A549 (cell line): ENCODE measurements around the gene FGFR2. TPM values are rescaled to one million over a fixed set of nuclear protein-coding genes. Genes with fewer than 3 reads are reported as not detected.

Source experiments
- ATAC-seq, 2 experiments: fragments of 200-7000 bp in 1 of 2; fragments of >200 bp in 1 of 2; cut with Nextera tagmentation in 1 of 2; cut with Tn5 transposase in 1 of 2; 3 replicates each; pipeline versions ENCODE4 v1.8.0 to v1.9.1; 2018 to 2020; ENCODE audit warnings: mild to moderate bottlenecking in 1 of 2, moderate library complexity in 1 of 2
- CTCF ChIA-PET: fragments of 300-600 bp; sonication (Branson Sonifier 250); formaldehyde crosslinking; extraction: SDS; loops from one replicate; lab custom pipeline; 2021; ENCODE audit warnings: antibody characterized with exemption, inconsistent platforms; lab: Yijun Ruan, JAX
- POLR2A ChIA-PET: fragments of 350-600 bp; formaldehyde crosslinking; extraction: SDS; loops from one replicate; lab custom pipeline; 2021; ENCODE audit warnings: antibody characterized with exemption, inconsistent platforms; lab: Yijun Ruan, JAX
- DNase-seq, 2 experiments: peaks; one replicate each; pipeline versions ENCODE4 v3.0.0 to v3.0.0-alpha.2; 2011 to 2016; ENCODE audit warnings: low read depth in 1 of 2, low spot score in 1 of 2
- FAIRE-seq: peaks from 2 replicates; lab custom pipeline; 2011; peaks lifted over from hg19 to GRCh38; lab: Jason Lieb, UNC
- H3K27ac ChIP-seq, 2 experiments: fragments of >200 bp; sonication (Bioruptor Twin); formaldehyde crosslinking; 3 replicates each; pipeline ENCODE4 v1.5.1; 2016 to 2017
- H3K4me1 ChIP-seq: fragments of >200 bp; sonication (Bioruptor Twin); formaldehyde crosslinking; 3 replicates; pipeline ENCODE4 v1.6.1; 2016
- H3K4me2 ChIP-seq: fragments of >200 bp; sonication (Bioruptor Twin); formaldehyde crosslinking; 3 replicates; pipeline ENCODE4 v1.6.1; 2016
- H3K4me3 ChIP-seq: fragments of >200 bp; sonication (Bioruptor Twin); formaldehyde crosslinking; 3 replicates; pipeline ENCODE4 v1.5.1; 2016
- H3K9me3 ChIP-seq: fragments of >200 bp; sonication (Bioruptor Twin); formaldehyde crosslinking; 3 replicates; pipeline ENCODE4 v1.6.1; 2016
- BHLHE40 ChIP-seq: IDR thresholded peaks from 2 replicates; pipeline ENCODE4 v1.6.1; 2012; ENCODE audit warnings: low read depth, low read length, inconsistent platforms
- CBX2 ChIP-seq: fragments of 200-600 bp; sonication (generic); IDR thresholded peaks from 2 replicates; pipeline ENCODE4 v1.6.1; 2016; ENCODE audit warnings: low read depth, mild to moderate bottlenecking, borderline replicate concordance
- CBX8 ChIP-seq: fragments of 200-600 bp; sonication (generic); IDR thresholded peaks from 2 replicates; pipeline ENCODE4 v1.6.1; 2016
- EHF ChIP-seq: fragments of 250-450 bp; sonication (Bioruptor Pico); IDR thresholded peaks from 2 replicates; pipeline ENCODE4 v1.5.0; 2020; ENCODE audit warnings: mild to moderate bottlenecking
- EHMT2 ChIP-seq: fragments of 200-600 bp; sonication (generic); IDR thresholded peaks from 2 replicates; pipeline ENCODE4 v1.6.1; 2016; ENCODE audit warnings: antibody characterized with exemption, low read depth, mild to moderate bottlenecking, moderate library complexity
- ESRRA ChIP-seq: fragments of 150-350 bp; IDR thresholded peaks from 2 replicates; pipeline ENCODE4 v1.6.1; 2014; ENCODE audit warnings: mild to moderate bottlenecking, low read length, borderline replicate concordance
- FOSL2 ChIP-seq, 2 experiments: fragments of 450-650 bp in 1 of 2; fragments of >200 bp in 1 of 2; sonication (Bioruptor Twin) in 1 of 2; formaldehyde crosslinking; IDR thresholded peaks; 2 replicates each; pipeline versions ENCODE4 v1.5.0 to v1.6.1; 2016 to 2020; ENCODE audit warnings: mild to moderate bottlenecking in 1 of 2, moderate library complexity in 1 of 2
- FOXS1 ChIP-seq: fragments of 250-450 bp; sonication (Bioruptor Pico); IDR thresholded peaks from 2 replicates; pipeline ENCODE4 v1.5.0; 2020; ENCODE audit warnings: mild to moderate bottlenecking, moderate library complexity
- HEYL ChIP-seq: fragments of 250-450 bp; sonication (Bioruptor Pico); IDR thresholded peaks from 2 replicates; pipeline ENCODE4 v1.8.0; 2021; ENCODE audit warnings: mild to moderate bottlenecking, moderate library complexity
- HOXA7 ChIP-seq: fragments of 250-450 bp; sonication (Bioruptor Pico); IDR thresholded peaks from 2 replicates; pipeline ENCODE4 v1.5.0; 2020; ENCODE audit warnings: mild to moderate bottlenecking, moderate library complexity
- HOXB13 ChIP-seq: fragments of 250-450 bp; sonication (Bioruptor Pico); IDR thresholded peaks from 2 replicates; pipeline ENCODE4 v1.5.0; 2020; ENCODE audit warnings: low read depth, mild to moderate bottlenecking, moderate library complexity
- KDM1A ChIP-seq: fragments of 200-600 bp; sonication (generic); IDR thresholded peaks from 2 replicates; pipeline ENCODE4 v1.6.1; 2016; ENCODE audit warnings: low read depth, mild to moderate bottlenecking
- MAFK ChIP-seq: fragments of 450-650 bp; IDR thresholded peaks from 2 replicates; pipeline ENCODE4 v1.6.1; 2014; ENCODE audit not compliant: partially characterized antibody
- NFE2L2 ChIP-seq: fragments of 150-350 bp; conservative IDR thresholded peaks from 2 replicates; pipeline ENCODE4 v1.6.1; 2014; ENCODE audit warnings: low read length
- NR3C1 ChIP-seq: fragments of >200 bp; sonication (Bioruptor Twin); formaldehyde crosslinking; IDR thresholded peaks from 3 replicates; pipeline ENCODE4 v1.6.1; 2017
- RCOR1 ChIP-seq: fragments of 150-350 bp; IDR thresholded peaks from 2 replicates; pipeline ENCODE4 v1.6.1; 2014; ENCODE audit warnings: antibody characterized with exemption, low read length, low read depth
- RFX5 ChIP-seq: fragments of 450-650 bp; IDR thresholded peaks from 2 replicates; pipeline ENCODE4 v1.7.1; 2014; ENCODE audit warnings: antibody characterized with exemption, mild to moderate bottlenecking, moderate library complexity
- SMC3 ChIP-seq: fragments of >200 bp; sonication (Bioruptor Twin); formaldehyde crosslinking; IDR thresholded peaks from 3 replicates; pipeline ENCODE4 v1.6.1; 2018; ENCODE audit warnings: inconsistent platforms
- TFCP2L1 ChIP-seq: fragments of 250-450 bp; sonication (Bioruptor Pico); IDR thresholded peaks from 2 replicates; pipeline ENCODE4 v1.5.0; 2021; ENCODE audit warnings: mild to moderate bottlenecking
- TP53 ChIP-seq: fragments of 250-450 bp; sonication (Bioruptor Pico); IDR thresholded peaks from 2 replicates; pipeline ENCODE4 v1.5.0; 2021; ENCODE audit warnings: mild to moderate bottlenecking, moderate library complexity
- ZC3H11A ChIP-seq: fragments of 450-650 bp; IDR thresholded peaks from 2 replicates; pipeline ENCODE4 v1.6.1; 2014; ENCODE audit warnings: antibody characterized with exemption, mild to moderate bottlenecking
- ZNF302 ChIP-seq: fragments of 250-450 bp; sonication (Bioruptor Pico); IDR thresholded peaks from 2 replicates; pipeline ENCODE4 v1.9.0; 2021; ENCODE audit warnings: inconsistent platforms, mild to moderate bottlenecking, moderate library complexity
- ZSCAN20 ChIP-seq: fragments of 250-450 bp; sonication (Bioruptor Pico); IDR thresholded peaks from 2 replicates; pipeline ENCODE4 v1.8.0; 2022; ENCODE audit warnings: mild to moderate bottlenecking, moderate library complexity
- WGBS: methylation state at CpG from one replicate; pipeline ENCODE4 v1.1.6; 2017; ENCODE audit errors: missing lambda C conversion rate; 5-methylcytosine and 5-hydroxymethylcytosine counted together
- polyA plus RNA-seq, 4 experiments: library from polyadenylated mRNA; depleted of rRNA in 3 of 4; stranded (reverse); fragments of >200 nt; fragmentation: RNase III in 1 of 4; extraction: RNeasy Plus Mini Kit Qiagen cat#74134 plus additional on column Dnase treatment in 1 of 4; gene quantifications; 2 replicates in 3 of 4; 3 replicates in 1 of 4; pipeline ENCODE4 v1.2.3, GENCODE V29; 2011 to 2017
- TF ChIP-seq, protein P1 (sequence below): fragments of 250-450 bp; sonication (Bioruptor Pico); IDR thresholded peaks from 2 replicates; pipeline ENCODE4 v1.5.0; 2021; ENCODE audit warnings: mild to moderate bottlenecking, moderate library complexity, borderline replicate concordance
- TF ChIP-seq, protein P2 (sequence below): fragments of 200-600 bp; sonication (generic); IDR thresholded peaks from 2 replicates; pipeline ENCODE4 v1.6.1; 2016; ENCODE audit warnings: antibody characterized with exemption, mild to moderate bottlenecking, moderate library complexity
- TF ChIP-seq, protein P3 (sequence below): fragments of >200 bp; sonication (Bioruptor Twin); formaldehyde crosslinking; IDR thresholded peaks from 2 replicates; pipeline ENCODE4 v1.6.1; 2016
- TF ChIP-seq, protein P4 (sequence below): fragments of 150-350 bp; IDR thresholded peaks from 2 replicates; pipeline ENCODE4 v1.6.1; 2014; ENCODE audit warnings: low read depth, mild to moderate bottlenecking, low read length

Gene FGFR2
- polyA plus RNA-seq, 2 of the 4 experiments (the other 2 are of a cell fraction) = 0.16 to 0.22 TPM

DNA sequence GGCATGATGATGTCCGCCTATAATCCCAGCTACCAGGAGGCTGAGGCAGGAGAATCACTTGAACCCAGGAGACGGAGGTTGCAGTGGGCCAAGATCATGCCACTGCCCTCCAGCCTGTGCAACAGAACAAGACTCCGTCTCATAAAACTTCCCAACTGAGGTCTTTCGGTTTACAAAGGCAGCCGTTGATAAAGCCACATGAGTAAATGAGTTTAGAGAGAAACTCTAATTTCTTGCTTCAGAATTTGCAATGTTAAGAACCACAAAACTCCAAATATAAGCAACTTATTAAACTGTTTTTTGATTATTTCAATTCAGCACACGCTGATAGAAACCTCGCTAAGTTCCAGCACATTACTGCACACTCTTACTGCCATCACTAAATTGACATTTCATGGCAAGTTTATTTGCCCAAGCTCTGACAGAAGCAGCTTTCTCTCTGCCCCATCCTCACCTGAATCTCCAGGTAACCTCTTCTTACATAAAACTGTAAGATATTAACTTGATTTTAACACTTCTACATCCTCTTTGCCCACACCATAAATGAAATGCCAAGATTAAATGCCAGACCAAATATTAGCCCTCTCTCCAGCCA is 67.7 kb downstream of the FGFR2 start:
- DNase-seq (no peak), FAIRE-seq (no peak), ATAC-seq (no peak)
- ChIA-PET POLR2A (no interaction called here), CTCF (interaction anchor here (1.0 kb wide), 1 partner anchor 11 kb away, joined by 3 read pairs; no protein-coding TSS in a partner anchor)
- H3K4me1 ChIP-seq = no peaks in the 10 kb centered on the region
- H3K4me3 ChIP-seq = no peak overlapping the region
- H3K9me3 ChIP-seq = no peaks in the 10 kb centered on the region
- TF ChIP-seq ESRRA (no peak), TFCP2L1 (no peak), HEYL (CRISPR knock-in tag) (no peak), RFX5 (no peak), NFE2L2 (no peak), CBX2 (no peak), EHF (CRISPR knock-in tag) (no peak), FOXS1 (CRISPR knock-in tag) (no peak), FOSL2 (IDR thresholded peaks at IDR 0.05) (no peak), FOSL2 (CRISPR knock-in tag; IDR thresholded peaks at IDR 0.05) (no peak)
- TF ChIP-seq, protein P1, sequence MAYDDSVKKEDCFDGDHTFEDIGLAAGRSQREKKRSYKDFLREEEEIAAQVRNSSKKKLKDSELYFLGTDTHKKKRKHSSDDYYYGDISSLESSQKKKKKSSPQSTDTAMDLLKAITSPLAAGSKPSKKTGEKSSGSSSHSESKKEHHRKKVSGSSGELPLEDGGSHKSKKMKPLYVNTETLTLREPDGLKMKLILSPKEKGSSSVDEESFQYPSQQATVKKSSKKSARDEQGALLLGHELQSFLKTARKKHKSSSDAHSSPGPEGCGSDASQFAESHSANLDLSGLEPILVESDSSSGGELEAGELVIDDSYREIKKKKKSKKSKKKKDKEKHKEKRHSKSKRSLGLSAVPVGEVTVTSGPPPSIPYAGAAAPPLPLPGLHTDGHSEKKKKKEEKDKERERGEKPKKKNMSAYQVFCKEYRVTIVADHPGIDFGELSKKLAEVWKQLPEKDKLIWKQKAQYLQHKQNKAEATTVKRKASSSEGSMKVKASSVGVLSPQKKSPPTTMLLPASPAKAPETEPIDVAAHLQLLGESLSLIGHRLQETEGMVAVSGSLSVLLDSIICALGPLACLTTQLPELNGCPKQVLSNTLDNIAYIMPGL (CRISPR knock-in tag) = no peak
- TF ChIP-seq, protein P2, sequence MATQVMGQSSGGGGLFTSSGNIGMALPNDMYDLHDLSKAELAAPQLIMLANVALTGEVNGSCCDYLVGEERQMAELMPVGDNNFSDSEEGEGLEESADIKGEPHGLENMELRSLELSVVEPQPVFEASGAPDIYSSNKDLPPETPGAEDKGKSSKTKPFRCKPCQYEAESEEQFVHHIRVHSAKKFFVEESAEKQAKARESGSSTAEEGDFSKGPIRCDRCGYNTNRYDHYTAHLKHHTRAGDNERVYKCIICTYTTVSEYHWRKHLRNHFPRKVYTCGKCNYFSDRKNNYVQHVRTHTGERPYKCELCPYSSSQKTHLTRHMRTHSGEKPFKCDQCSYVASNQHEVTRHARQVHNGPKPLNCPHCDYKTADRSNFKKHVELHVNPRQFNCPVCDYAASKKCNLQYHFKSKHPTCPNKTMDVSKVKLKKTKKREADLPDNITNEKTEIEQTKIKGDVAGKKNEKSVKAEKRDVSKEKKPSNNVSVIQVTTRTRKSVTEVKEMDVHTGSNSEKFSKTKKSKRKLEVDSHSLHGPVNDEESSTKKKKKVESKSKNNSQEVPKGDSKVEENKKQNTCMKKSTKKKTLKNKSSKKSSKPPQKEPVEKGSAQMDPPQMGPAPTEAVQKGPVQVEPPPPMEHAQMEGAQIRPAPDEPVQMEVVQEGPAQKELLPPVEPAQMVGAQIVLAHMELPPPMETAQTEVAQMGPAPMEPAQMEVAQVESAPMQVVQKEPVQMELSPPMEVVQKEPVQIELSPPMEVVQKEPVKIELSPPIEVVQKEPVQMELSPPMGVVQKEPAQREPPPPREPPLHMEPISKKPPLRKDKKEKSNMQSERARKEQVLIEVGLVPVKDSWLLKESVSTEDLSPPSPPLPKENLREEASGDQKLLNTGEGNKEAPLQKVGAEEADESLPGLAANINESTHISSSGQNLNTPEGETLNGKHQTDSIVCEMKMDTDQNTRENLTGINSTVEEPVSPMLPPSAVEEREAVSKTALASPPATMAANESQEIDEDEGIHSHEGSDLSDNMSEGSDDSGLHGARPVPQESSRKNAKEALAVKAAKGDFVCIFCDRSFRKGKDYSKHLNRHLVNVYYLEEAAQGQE = no peak
- WGBS = 41% methylated on average over 7 of the region's 7 CpGs
- H3K4me2 ChIP-seq = no peak overlapping the region
- no peak overlapping the region for H3K27ac ChIP-seq

DNA sequence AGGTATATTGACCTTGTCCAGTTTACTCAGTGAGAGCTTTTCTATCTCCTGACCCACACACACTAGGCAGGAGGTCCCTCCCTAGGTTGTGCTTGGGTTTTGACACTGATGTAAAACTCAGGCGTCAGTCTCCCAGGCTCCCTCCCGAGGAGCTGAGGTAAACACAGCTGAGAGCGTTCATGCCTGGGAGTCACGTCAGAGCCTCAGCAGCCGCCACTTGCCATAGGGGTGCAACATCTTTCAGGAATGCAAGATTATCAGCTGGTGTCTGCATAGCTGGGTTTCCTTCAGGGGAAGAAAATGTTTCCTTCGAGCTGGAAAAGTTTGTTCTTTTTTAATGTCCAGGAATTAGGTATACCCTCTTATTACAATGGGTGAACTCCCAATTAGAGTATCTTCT is 70.6 kb downstream of the FGFR2 start:
- Histone ChIP-seq H3K4me2 (no peak overlapping the region), H3K4me3 (no peak overlapping the region), H3K27ac (no peak overlapping the region), H3K4me1 (no peaks in the 10 kb centered on the region), H3K9me3 (no peaks in the 10 kb centered on the region)
- 17% methylated on average over 6 of the region's 6 CpGs for WGBS
- ChIA-PET CTCF (no interaction called here), POLR2A (no interaction called here)
- TF ChIP-seq ZNF302 (no peak), MAFK (no peak), CBX8 (no peak), HOXA7 (CRISPR knock-in tag) (no peak), HOXB13 (no peak), SMC3 (no peak), FOSL2 (IDR thresholded peaks at IDR 0.05) (no peak), FOSL2 (CRISPR knock-in tag; IDR thresholded peaks at IDR 0.05) (no peak), KDM1A (no peak), NR3C1 (no peak), RCOR1 (no peak), EHMT2 (no peak), ZC3H11A (no peak), BHLHE40 (no peak), TP53 (CRISPR knock-in tag) (no peak), ESRRA (no peak), ZSCAN20 (CRISPR knock-in tag) (no peak)
- TF ChIP-seq, protein P3, sequence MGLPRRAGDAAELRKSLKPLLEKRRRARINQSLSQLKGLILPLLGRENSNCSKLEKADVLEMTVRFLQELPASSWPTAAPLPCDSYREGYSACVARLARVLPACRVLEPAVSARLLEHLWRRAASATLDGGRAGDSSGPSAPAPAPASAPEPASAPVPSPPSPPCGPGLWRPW = no peak
- TF ChIP-seq, protein P4, sequence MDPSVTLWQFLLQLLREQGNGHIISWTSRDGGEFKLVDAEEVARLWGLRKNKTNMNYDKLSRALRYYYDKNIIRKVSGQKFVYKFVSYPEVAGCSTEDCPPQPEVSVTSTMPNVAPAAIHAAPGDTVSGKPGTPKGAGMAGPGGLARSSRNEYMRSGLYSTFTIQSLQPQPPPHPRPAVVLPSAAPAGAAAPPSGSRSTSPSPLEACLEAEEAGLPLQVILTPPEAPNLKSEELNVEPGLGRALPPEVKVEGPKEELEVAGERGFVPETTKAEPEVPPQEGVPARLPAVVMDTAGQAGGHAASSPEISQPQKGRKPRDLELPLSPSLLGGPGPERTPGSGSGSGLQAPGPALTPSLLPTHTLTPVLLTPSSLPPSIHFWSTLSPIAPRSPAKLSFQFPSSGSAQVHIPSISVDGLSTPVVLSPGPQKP = no peak
- FAIRE-seq (no peak), DNase-seq (no peak), ATAC-seq (no peak)
